H1 (cell line): ENCODE data around the gene TSPAN1. TPM values are rescaled to one million over a fixed set of nuclear protein-coding genes. Genes with fewer than 3 reads are reported as not detected.

Experiments
- EGR1 ChIP-seq: IDR thresholded peaks from 2 replicates; pipeline ENCODE4 v1.6.1; 2011; ENCODE audit warnings: low read depth, low read length, borderline replicate concordance
- HDAC2 ChIP-seq, 2 experiments: fragments of 300-600 bp in 1 of 2; sonication (generic) in 1 of 2; IDR thresholded peaks; 2 replicates each; pipeline ENCODE4 v1.6.1; 2011 to 2012; ENCODE audit warnings: low read depth in 2 of 2, low read length in 2 of 2, mild to moderate bottlenecking in 2 of 2, moderate library complexity in 2 of 2, borderline replicate concordance in 1 of 2, inconsistent platforms in 1 of 2
- SP2 ChIP-seq: IDR thresholded peaks from 2 replicates; pipeline ENCODE4 v1.6.1; 2012; ENCODE audit warnings: mild to moderate bottlenecking, low read length, inconsistent platforms
- polyA plus RNA-seq, 7 experiments: library from polyadenylated mRNA; depleted of rRNA in 3 of 7; stranded (reverse) in 5 of 7; unstranded in 2 of 7; fragments of >200 nt in 5 of 7; fragments of 200-250 nt in 2 of 7; gene quantifications; 1 replicate in 5 of 7; 2 replicates in 1 of 7; 4 replicates in 1 of 7; pipeline versions ENCODE4 v1.2.1 to v1.2.3, GENCODE V29; 2011 to 2013; ENCODE audit warnings: missing spikeins in 2 of 7, mixed read lengths in 2 of 7
- total RNA-seq: library from RNA; stranded (reverse); fragmentation: NEBNext Ultra II Directional; extraction: Animal tissue kit (Norgen Biotek cat#: 25700); gene quantifications from 2 replicates; pipeline ENCODE4 v1.2.1, GENCODE V29; 2021

The TSPAN1 gene
- total and polyA plus RNA-seq, 2 of the 8 experiments (the other 6 are each of a cell fraction or from before 2014, with no cell fraction given) = 0.05 TPM; not detected in 1

DNA sequence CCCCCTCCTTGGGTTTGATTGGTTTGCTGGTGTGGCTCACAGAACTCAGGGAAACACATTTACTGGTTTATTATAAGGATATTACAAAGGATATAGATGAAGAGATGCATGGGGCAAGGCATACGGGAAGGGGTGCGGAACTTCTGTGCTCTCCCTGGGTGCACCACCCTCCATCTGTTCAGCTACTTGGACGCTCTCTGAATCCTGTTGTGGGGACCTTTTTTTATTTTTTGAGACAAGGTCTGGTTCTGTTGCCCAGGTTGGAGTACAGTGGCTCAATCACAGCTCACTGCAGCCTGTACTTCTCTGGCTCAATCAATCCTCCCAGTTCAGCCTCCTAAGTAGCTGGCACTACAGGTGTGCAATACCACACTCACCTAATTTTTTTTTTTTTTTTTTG, 35.7 kb downstream of the TSPAN1 start (continued):
- no peak for TF ChIP-seq SP2
- TF ChIP-seq HDAC2 (IDR thresholded peaks at IDR 0.05; ENCODE audit: borderline replicate concordance in 1 of 2, low read depth in 2 of 2, low read length in 2 of 2) = no peak
- TF ChIP-seq EGR1 = no peak
